DMS53 treated with DMSO at 0.1 percent for 48 hours (cell line): ENCODE results near the gene RGCC.

Experiments used
- DNase-seq: peaks from one replicate; lab custom pipeline; 2025; ENCODE audit not compliant: unreplicated experiment; lab: John Stamatoyannopoulos, UW

RGCC gene

DNA sequence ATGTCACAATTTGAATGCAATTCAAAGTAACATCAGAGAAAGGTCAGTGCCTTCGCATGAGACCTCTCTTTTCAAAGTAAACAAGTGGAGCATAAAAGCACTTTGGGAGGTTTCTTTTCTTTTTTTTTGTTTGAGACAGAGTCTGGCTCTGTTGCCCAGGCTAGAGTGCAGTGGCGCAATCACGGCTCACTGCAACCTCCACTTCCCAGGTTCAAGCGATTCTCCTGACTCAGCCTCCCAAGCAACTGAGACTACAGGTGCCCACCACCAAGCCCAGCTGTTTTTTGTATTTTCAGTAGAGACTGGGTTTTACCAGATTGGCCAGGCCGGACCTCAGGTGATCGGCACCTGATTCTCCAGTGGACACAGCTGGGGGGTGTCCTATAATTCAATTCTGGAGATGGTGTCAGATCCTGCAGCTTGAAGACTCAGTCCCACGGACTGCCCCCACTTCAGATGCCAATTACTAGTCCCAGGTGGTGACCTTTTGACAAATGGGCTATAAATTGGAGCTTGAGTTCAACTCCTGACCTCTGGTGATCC lies 57.6 kb downstream of the RGCC start:
- DNase-seq = no peak

DNA sequence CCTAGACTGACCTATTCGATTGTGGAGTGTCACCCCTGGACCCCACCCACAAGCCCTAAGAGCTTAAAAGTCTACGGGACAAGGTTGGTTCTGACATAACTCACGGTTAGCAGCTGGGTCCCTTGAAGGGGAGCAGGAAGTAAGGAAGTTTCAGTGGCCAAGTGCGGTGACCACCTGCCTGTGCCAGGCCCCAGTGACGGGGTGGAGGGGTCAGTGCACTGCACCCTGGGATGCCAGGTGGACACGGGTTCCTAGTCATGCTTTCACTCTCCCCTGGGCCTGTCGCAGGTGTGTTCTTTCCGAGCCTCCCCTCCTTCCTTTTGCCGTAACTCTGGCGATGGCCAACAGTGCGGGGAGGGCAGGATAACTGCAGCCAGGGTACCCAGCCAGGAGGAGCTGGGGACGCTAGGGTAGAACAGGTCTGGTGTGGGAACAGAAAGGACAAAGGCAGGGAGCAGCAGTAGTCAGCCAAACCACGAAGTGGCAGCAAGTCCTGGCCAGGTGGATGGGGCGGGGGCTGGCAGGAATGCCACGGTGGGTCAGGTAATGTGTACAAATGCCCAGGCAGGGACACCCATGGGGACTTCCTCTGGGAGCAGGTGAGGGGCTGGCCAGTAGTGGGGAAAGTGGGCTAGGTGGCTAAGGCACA lies 58.3 kb downstream of the RGCC start:
- no peak for DNase-seq

DNA sequence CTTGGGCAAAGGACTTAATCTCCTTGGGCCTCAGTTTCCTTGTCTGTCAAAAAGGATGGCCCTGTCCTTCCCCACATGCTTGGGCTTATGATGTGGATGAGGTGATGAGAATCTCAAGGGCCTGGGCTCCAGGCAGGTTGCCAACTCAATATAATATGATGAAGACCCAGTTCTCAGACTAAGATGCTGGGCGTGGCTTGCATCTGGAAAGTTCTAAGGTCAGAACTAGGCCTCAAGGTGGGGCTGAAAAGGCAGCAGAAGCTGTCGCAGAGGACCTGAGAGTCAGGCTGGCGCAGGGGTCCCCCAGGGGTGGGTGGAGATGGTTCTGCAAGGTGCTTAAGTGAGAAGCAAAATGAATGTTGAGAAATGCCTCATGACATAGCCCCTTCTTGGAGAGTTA lies 58.8 kb downstream of the RGCC start:
- no peak for DNase-seq

DNA sequence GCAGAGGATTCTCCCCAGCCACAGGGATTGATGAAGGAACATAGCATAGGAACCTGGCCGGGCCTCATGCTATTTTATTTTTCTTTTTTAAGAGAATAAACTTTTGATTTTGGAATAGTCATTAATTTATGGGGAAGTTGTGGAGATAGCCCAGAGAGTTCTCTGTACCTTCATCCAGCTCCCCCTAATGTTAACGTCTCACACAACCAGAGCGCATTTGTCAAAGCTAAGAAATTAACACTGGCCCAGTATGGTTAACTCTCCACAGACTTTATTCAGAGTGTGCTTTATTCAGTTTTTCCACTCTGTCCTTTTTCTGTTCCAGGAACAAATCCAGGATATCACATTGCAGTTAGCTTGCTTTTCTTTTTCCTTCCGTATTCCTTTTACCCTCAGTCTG lies 59.4 kb downstream of the RGCC start:
- no peak for DNase-seq

DNA sequence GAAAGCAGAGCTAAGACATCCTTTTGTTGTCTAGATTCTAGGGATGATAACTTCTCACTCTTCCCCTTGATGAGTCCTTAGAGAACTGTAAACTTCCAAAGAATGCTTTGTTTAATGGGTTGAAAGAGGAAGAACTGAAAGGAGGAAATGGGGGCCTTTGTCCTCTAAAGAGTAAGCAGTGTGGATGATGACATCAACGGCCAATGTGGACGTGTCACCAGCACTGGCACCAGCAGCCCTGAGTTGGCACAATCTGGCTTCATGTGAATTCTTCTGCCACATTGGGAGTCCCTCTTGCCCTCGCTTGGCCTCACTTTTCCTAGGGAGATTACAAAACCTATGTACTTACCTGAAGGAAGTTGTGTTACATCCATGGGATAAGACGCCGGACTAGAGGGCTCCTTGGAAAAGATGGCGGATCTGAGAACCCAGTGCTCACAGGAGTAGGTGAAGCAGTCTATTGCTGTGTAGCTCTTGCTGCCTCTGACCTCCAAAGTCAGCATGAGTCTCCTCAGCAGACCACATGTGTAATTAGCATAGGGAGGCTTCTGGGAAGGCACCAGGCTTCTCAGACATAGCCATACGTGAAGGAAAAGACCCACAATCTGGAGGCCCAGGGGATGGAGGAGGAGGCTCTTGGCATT lies 62.8 kb downstream of the RGCC start:
- DNase-seq = no peak
